Neural cell (in vitro differentiated cells): ENCODE measurements around the gene NRG3. TPM values are rescaled to one million over a fixed set of nuclear protein-coding genes. Genes with fewer than 3 reads are reported as not detected.

Experiments
- H2AFZ ChIP-seq: fragments of 200-600, 300-800 bp; sonication (generic), shearing (Covaris generic); 2 replicates; pipeline ENCODE4 v1.6.0; 2014; ENCODE audit warnings: low read depth, mild to moderate bottlenecking, antibody characterized with exemption, low read length, moderate library complexity
- H3F3A ChIP-seq: fragments of 200-600 bp; shearing (Covaris generic); 2 replicates; pipeline ENCODE4 v1.6.1; 2016; ENCODE audit warnings: mild to moderate bottlenecking, moderate library complexity, mixed read lengths, antibody characterized with exemption, low read length; ENCODE audit not compliant: insufficient read depth, poor library complexity, severe bottlenecking
- H3K27ac ChIP-seq: fragments of 200-600, 300-800 bp; sonication (generic), shearing (Covaris generic); 2 replicates; pipeline ENCODE4 v1.5.1; 2014; ENCODE audit warnings: mild to moderate bottlenecking, low read length, moderate library complexity
- H3K27me3 ChIP-seq: fragments of 300-800, 200-600 bp; sonication (generic), shearing (Covaris generic); 2 replicates; pipeline ENCODE4 v1.6.0; 2014; ENCODE audit warnings: mild to moderate bottlenecking, low read depth, low read length, moderate library complexity; ENCODE audit not compliant: insufficient read depth
- H3K36me3 ChIP-seq: fragments of 300-800, 200-600 bp; sonication (generic), shearing (Covaris generic); 2 replicates; pipeline ENCODE4 v1.5.1; 2014; ENCODE audit warnings: mild to moderate bottlenecking, antibody characterized with exemption, low read length, moderate library complexity; ENCODE audit not compliant: insufficient read depth
- H3K4me2 ChIP-seq: fragments of 300-800, 200-600 bp; sonication (generic), shearing (Covaris generic); 2 replicates; pipeline ENCODE4 v1.6.0; 2014; ENCODE audit warnings: mild to moderate bottlenecking, low read length
- H3K4me3 ChIP-seq: fragments of 300-800, 200-600 bp; sonication (generic), shearing (Covaris generic); 2 replicates; pipeline ENCODE4 v1.5.1; 2014; ENCODE audit warnings: mild to moderate bottlenecking, low read length, moderate library complexity
- H3K79me2 ChIP-seq: fragments of 200-600 bp; shearing (Covaris generic); replicated peaks from 2 replicates; pipeline ENCODE4 v1.6.0; 2014; ENCODE audit warnings: mild to moderate bottlenecking, low read length, moderate library complexity; ENCODE audit not compliant: insufficient read depth
- H3K9ac ChIP-seq: fragments of 300-800, 200-600 bp; sonication (generic), shearing (Covaris generic); 2 replicates; pipeline ENCODE4 v1.6.1; 2016; ENCODE audit warnings: mild to moderate bottlenecking, low read length, mixed read lengths
- H3K9me2 ChIP-seq: fragments of 200-600 bp; shearing (Covaris generic); 2 replicates; pipeline ENCODE4 v1.6.1; 2016; ENCODE audit warnings: mild to moderate bottlenecking, low read length, mixed read lengths; ENCODE audit not compliant: insufficient read depth
- H3K9me3 ChIP-seq: fragments of 200-600, 300-800 bp; sonication (generic), shearing (Covaris generic); 2 replicates; pipeline ENCODE4 v1.6.1; 2016; ENCODE audit warnings: mild to moderate bottlenecking, mixed run types, low read length, moderate library complexity, mixed read lengths
- H4K20me1 ChIP-seq: fragments of 200-600 bp; shearing (Covaris generic); 2 replicates; pipeline ENCODE4 v1.6.1; 2016; ENCODE audit warnings: mild to moderate bottlenecking, mixed run types; ENCODE audit not compliant: insufficient read depth
- CTCF ChIP-seq: fragments of 450-650 bp; IDR thresholded peaks from 2 replicates; pipeline ENCODE4 v1.5.1; 2014; ENCODE audit warnings: antibody characterized with exemption, mild to moderate bottlenecking, moderate library complexity; ENCODE audit not compliant: poor library complexity, severe bottlenecking
- EP300 ChIP-seq: fragments of 450-650 bp; conservative IDR thresholded peaks from 2 replicates; pipeline ENCODE4 v1.6.1; 2014; ENCODE audit warnings: antibody characterized with exemption, mild to moderate bottlenecking, moderate library complexity; ENCODE audit not compliant: poor library complexity, severe bottlenecking
- EZH2 ChIP-seq: fragments of 200-600, 300-800 bp; shearing (Covaris generic), sonication (generic); IDR thresholded peaks from 2 replicates; pipeline ENCODE4 v1.6.1; 2014; ENCODE audit warnings: antibody characterized with exemption, low read length, borderline replicate concordance, mild to moderate bottlenecking; ENCODE audit not compliant: insufficient read depth, poor library complexity, severe bottlenecking
- MXI1 ChIP-seq: fragments of 450-650 bp; conservative IDR thresholded peaks from 2 replicates; pipeline ENCODE4 v1.6.1; 2014; ENCODE audit warnings: antibody characterized with exemption, mild to moderate bottlenecking; ENCODE audit not compliant: poor library complexity, severe bottlenecking
- POLR2AphosphoS5 ChIP-seq: IDR thresholded peaks from 2 replicates; pipeline ENCODE4 v1.6.1; 2012
- RAD21 ChIP-seq: fragments of 450-650 bp; conservative IDR thresholded peaks from 2 replicates; pipeline ENCODE4 v1.6.1; 2014; ENCODE audit warnings: antibody characterized with exemption, mild to moderate bottlenecking, moderate library complexity
- REST ChIP-seq: IDR thresholded peaks from 2 replicates; pipeline ENCODE4 v1.6.1; 2012; ENCODE audit warnings: borderline replicate concordance
- SMC3 ChIP-seq: fragments of 450-650 bp; conservative IDR thresholded peaks from 2 replicates; pipeline ENCODE4 v1.6.1; 2014; ENCODE audit warnings: antibody characterized with exemption, mild to moderate bottlenecking, moderate library complexity; ENCODE audit not compliant: poor library complexity
- TAF1 ChIP-seq: IDR thresholded peaks from 2 replicates; pipeline ENCODE4 v1.6.1; 2012; ENCODE audit warnings: low read depth
- polyA plus RNA-seq: library from polyadenylated mRNA; depleted of rRNA; stranded (reverse); fragments of >200 nt; gene quantifications from 2 replicates; pipeline ENCODE4 v1.2.3, GENCODE V29; 2014

Gene NRG3
- polyA plus RNA-seq, 1 donor from 2014 or later = 14.0 TPM

GRCh38 chr10:81950358-81950757 is 75.4 kb downstream of the NRG3 start:
- Histone ChIP-seq H4K20me1 (no peaks in the 10 kb centered on the region), H3K36me3 (no peaks in the 10 kb centered on the region), H3K27me3 (no peaks in the 10 kb centered on the region), H2AFZ (no peak overlapping the region), H3K9me3 (no peaks in the 10 kb centered on the region), H3K4me2 (no peak overlapping the region), H3K9me2 (no peaks in the 10 kb centered on the region), H3K79me2 (no peaks in the 10 kb centered on the region), H3K4me3 (no peak overlapping the region), H3F3A (no peaks in the 10 kb centered on the region), H3K27ac (no peak overlapping the region), H3K9ac (no peak overlapping the region)
- no peak for TF ChIP-seq CTCF
- no peak for TF ChIP-seq MXI1
- TF ChIP-seq RAD21 = no peak
- TF ChIP-seq EP300 = no peak
- no peak for TF ChIP-seq TAF1
- TF ChIP-seq POLR2AphosphoS5 = no peak
- no peak for TF ChIP-seq SMC3
- no peak for TF ChIP-seq REST
- no peak for TF ChIP-seq EZH2

GRCh38 chr10:81953420-81953819 is 78.4 kb downstream of the NRG3 start:
- no peaks in the 10 kb centered on the region for H3K9me2 ChIP-seq
- no peak overlapping the region for H3K9ac ChIP-seq
- H3K27me3 ChIP-seq = no peaks in the 10 kb centered on the region
- no peaks in the 10 kb centered on the region for H3K36me3 ChIP-seq
- H3K4me2 ChIP-seq = no peak overlapping the region
- H3K27ac ChIP-seq = no peak overlapping the region
- H3K9me3 ChIP-seq = no peaks in the 10 kb centered on the region
- no peaks in the 10 kb centered on the region for H3K79me2 ChIP-seq
- H2AFZ ChIP-seq = no peak overlapping the region
- no peaks in the 10 kb centered on the region for H4K20me1 ChIP-seq
- H3F3A ChIP-seq = no peaks in the 10 kb centered on the region
- no peak for TF ChIP-seq EZH2
- TF ChIP-seq CTCF = no peak
- no peak for TF ChIP-seq REST
- no peak for TF ChIP-seq TAF1
- TF ChIP-seq RAD21 = no peak
- no peak for TF ChIP-seq MXI1
- no peak for TF ChIP-seq POLR2AphosphoS5
- no peak for TF ChIP-seq SMC3
- TF ChIP-seq EP300 = no peak
- H3K4me3 ChIP-seq = no peak overlapping the region
